ENCODE measurements around the gene BPHL.

Gene BPHL

DNA sequence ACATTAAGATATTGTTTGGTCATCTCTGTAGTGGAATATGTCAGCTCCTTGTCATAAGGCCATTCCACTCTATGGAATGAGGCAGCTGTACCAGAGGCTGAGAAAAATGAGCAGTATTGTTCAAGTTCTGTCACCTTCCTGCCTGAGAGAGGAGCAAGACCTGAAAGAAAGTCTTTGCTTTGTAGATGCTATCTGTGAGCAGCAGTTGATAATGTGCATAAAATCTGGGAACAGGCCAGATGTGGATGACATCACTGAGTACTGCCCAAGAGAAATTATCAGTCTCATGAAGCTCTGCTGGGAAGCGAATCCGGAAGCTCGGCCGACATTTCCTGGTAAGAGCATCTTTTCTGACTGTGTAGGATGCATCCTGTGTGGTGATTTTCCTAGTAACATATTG lies 33.4 kb upstream of the BPHL start:
- Histone ChIP-seq H3K27ac (ENCODE audit: low read depth, low read length) (no peak overlapping the region), H3K9ac (ENCODE audit: low read length in 5 of 5) (no peak overlapping the region), H3K9me3 (ENCODE audit: control insufficient read depth in 5 of 5, low read length in 5 of 5) (no peaks in the 10 kb centered on the region), H3K4me1 (ENCODE audit: control insufficient read depth in 5 of 5, insufficient read depth in 5 of 5, low read length in 5 of 5) (peaks cover 0 to 10% (median 2%) of the 10 kb centered on the region in 5 donors), H3K36me3 (ENCODE audit: control insufficient read depth in 5 of 5, insufficient read depth in 5 of 5, low read length in 5 of 5) (peaks cover 41 to 86% (median 69%) of the 10 kb centered on the region in 5 donors), H3K4me3 (ENCODE audit: low read depth in 1 of 5, low read length in 5 of 5) (no peak overlapping the region), H3K27me3 (ENCODE audit: control insufficient read depth in 5 of 5, insufficient read depth in 4 of 5, low read length in 5 of 5) (no peaks in the 10 kb centered on the region)

- peaks cover 0 to 10% (median 2%) of the 10 kb centered on the region in 5 donors for H3K4me1 ChIP-seq (ENCODE audit: control insufficient read depth in 5 of 5, insufficient read depth in 5 of 5, low read length in 5 of 5)
- peaks cover 31 to 78% (median 68%) of the 10 kb centered on the region in 5 donors for H3K36me3 ChIP-seq (ENCODE audit: control insufficient read depth in 5 of 5, insufficient read depth in 5 of 5, low read length in 5 of 5)
- no peak overlapping the region for H3K9ac ChIP-seq (ENCODE audit: low read length in 5 of 5)
- H3K27ac ChIP-seq (ENCODE audit: low read depth, low read length): no peak overlapping the region
- H3K4me3 ChIP-seq (ENCODE audit: low read depth in 1 of 5, low read length in 5 of 5): no peak overlapping the region
- H3K27me3 ChIP-seq (ENCODE audit: control insufficient read depth in 5 of 5, insufficient read depth in 4 of 5, low read length in 5 of 5): no peaks in the 10 kb centered on the region
- H3K9me3 ChIP-seq (ENCODE audit: control insufficient read depth in 5 of 5, low read length in 5 of 5): no peaks in the 10 kb centered on the region
Observed at GRCh38 chr6:3086282-3086946, 32.1 kb upstream of the BPHL start.

DNA sequence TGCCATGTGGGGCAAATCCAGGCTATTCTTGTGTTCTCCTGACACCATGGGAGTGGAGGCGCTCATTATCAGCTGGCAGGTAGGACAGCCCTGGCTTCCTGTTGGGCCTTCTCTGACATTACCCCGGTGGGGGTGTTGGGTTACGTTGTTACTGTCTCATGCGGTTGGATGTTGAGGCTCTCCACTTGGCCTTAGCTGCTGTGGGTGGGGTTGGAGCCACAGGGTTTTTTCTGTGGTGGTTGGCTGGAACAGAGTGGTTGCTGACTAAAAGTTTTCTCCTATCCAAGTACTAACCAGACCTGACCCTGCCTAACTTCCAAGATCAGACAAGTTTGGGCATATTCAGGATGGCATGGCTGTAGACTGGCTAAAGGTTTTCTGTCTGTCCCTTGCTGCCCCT lies 30.1 kb upstream of the BPHL start:
- no peaks in the 10 kb centered on the region for H3K27me3 ChIP-seq (ENCODE audit: control insufficient read depth in 5 of 5, insufficient read depth in 4 of 5, low read length in 5 of 5)
- H3K36me3 ChIP-seq (ENCODE audit: control insufficient read depth in 5 of 5, insufficient read depth in 5 of 5, low read length in 5 of 5): peaks cover 23 to 62% (median 52%) of the 10 kb centered on the region in 5 donors
- no peak overlapping the region for H3K4me3 ChIP-seq (ENCODE audit: low read depth in 1 of 5, low read length in 5 of 5)
- peak overlapping the region; percentile 41 for H3K27ac ChIP-seq (ENCODE audit: low read depth, low read length)
- H3K9ac ChIP-seq (ENCODE audit: low read length in 5 of 5): no peak overlapping the region
- no peaks in the 10 kb centered on the region for H3K9me3 ChIP-seq (ENCODE audit: control insufficient read depth in 5 of 5, low read length in 5 of 5)
- H3K4me1 ChIP-seq (ENCODE audit: control insufficient read depth in 5 of 5, insufficient read depth in 5 of 5, low read length in 5 of 5): peaks cover 0 to 9% (median 2%) of the 10 kb centered on the region in 5 donors

DNA sequence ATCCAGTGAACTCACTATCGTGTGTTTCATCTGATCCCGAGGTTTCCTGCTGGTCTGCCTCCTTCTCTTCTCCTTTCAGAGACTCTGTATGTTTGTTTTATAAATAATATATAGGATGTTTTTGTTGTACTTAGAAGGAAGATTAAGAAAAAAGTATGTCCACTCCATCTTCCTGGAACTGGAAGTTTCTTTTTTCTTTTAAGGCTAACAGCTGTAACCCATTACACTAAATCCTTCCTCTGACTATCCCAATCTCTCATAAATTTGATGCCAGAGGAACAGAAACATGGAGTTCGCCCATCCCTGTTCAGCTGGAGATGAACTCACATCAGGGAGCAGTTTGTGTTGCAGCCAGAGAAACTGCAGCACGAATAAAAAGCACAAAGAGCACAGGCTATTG lies 29.5 kb upstream of the BPHL start:
- Histone ChIP-seq H3K27me3 (ENCODE audit: control insufficient read depth in 5 of 5, insufficient read depth in 4 of 5, low read length in 5 of 5) (no peaks in the 10 kb centered on the region), H3K4me1 (ENCODE audit: control insufficient read depth in 5 of 5, insufficient read depth in 5 of 5, low read length in 5 of 5) (peaks cover 0 to 9% (median 2%) of the 10 kb centered on the region in 5 donors), H3K9ac (ENCODE audit: low read length in 5 of 5) (no peak overlapping the region), H3K4me3 (ENCODE audit: low read depth in 1 of 5, low read length in 5 of 5) (no peak overlapping the region), H3K9me3 (ENCODE audit: control insufficient read depth in 5 of 5, low read length in 5 of 5) (no peaks in the 10 kb centered on the region), H3K27ac (ENCODE audit: low read depth, low read length) (peak overlapping the region; percentile 41), H3K36me3 (ENCODE audit: control insufficient read depth in 5 of 5, insufficient read depth in 5 of 5, low read length in 5 of 5) (peaks cover 21 to 59% (median 49%) of the 10 kb centered on the region in 5 donors)

GRCh38 chr6:3090013-3090412 lies 28.5 kb upstream of the BPHL start:
- H3K9ac ChIP-seq (ENCODE audit: low read length in 5 of 5): no peak overlapping the region
- H3K27me3 ChIP-seq (ENCODE audit: control insufficient read depth in 5 of 5, insufficient read depth in 4 of 5, low read length in 5 of 5): no peaks in the 10 kb centered on the region
- H3K36me3 ChIP-seq (ENCODE audit: control insufficient read depth in 5 of 5, insufficient read depth in 5 of 5, low read length in 5 of 5): peaks cover 20 to 59% (median 48%) of the 10 kb centered on the region in 5 donors
- peaks cover 0 to 9% (median 2%) of the 10 kb centered on the region in 5 donors for H3K4me1 ChIP-seq (ENCODE audit: control insufficient read depth in 5 of 5, insufficient read depth in 5 of 5, low read length in 5 of 5)
- H3K9me3 ChIP-seq (ENCODE audit: control insufficient read depth in 5 of 5, low read length in 5 of 5): no peaks in the 10 kb centered on the region
- H3K27ac ChIP-seq (ENCODE audit: low read depth, low read length): no peak overlapping the region
- no peak overlapping the region for H3K4me3 ChIP-seq (ENCODE audit: low read depth in 1 of 5, low read length in 5 of 5)

DNA sequence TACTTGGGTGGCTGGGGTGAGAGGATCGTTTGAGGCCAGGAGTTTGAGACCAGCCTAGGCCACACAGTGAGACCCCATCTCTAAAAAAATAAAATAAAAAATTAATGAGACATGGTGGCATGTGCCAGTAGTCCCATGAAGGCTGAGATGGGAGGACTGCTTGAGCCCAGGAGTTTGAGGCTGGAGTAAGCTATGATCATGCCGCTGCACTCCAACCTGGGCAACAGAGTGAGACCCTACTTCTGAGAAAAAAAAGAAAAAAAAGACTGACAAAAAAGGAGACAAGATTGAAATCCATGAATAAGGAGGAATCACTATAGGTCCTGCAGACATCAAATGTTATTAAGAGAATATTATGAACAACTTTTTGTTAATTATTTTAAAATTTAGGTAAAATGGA lies 23.7 kb upstream of the BPHL start:
- Histone ChIP-seq H3K36me3 (ENCODE audit: control insufficient read depth in 5 of 5, insufficient read depth in 5 of 5, low read length in 5 of 5) (peaks cover 22 to 49% (median 44%) of the 10 kb centered on the region in 5 donors), H3K27me3 (ENCODE audit: control insufficient read depth in 5 of 5, insufficient read depth in 4 of 5, low read length in 5 of 5) (no peaks in the 10 kb centered on the region), H3K4me1 (ENCODE audit: control insufficient read depth in 5 of 5, insufficient read depth in 5 of 5, low read length in 5 of 5) (no peaks in the 10 kb centered on the region), H3K27ac (ENCODE audit: low read depth, low read length) (no peak overlapping the region), H3K9me3 (ENCODE audit: control insufficient read depth in 5 of 5, low read length in 5 of 5) (no peaks in the 10 kb centered on the region), H3K4me3 (ENCODE audit: low read depth in 1 of 5, low read length in 5 of 5) (no peak overlapping the region), H3K9ac (ENCODE audit: low read length in 5 of 5) (no peak overlapping the region)

- Histone ChIP-seq H3K4me3 (ENCODE audit: low read depth in 1 of 5, low read length in 5 of 5) (no peak overlapping the region), H3K27me3 (ENCODE audit: control insufficient read depth in 5 of 5, insufficient read depth in 4 of 5, low read length in 5 of 5) (no peaks in the 10 kb centered on the region), H3K4me1 (ENCODE audit: control insufficient read depth in 5 of 5, insufficient read depth in 5 of 5, low read length in 5 of 5) (peaks cover 0 to 12% (median 4%) of the 10 kb centered on the region in 5 donors), H3K27ac (ENCODE audit: low read depth, low read length) (no peak overlapping the region), H3K9ac (ENCODE audit: low read length in 5 of 5) (no peak overlapping the region), H3K9me3 (ENCODE audit: control insufficient read depth in 5 of 5, low read length in 5 of 5) (no peaks in the 10 kb centered on the region), H3K36me3 (ENCODE audit: control insufficient read depth in 5 of 5, insufficient read depth in 5 of 5, low read length in 5 of 5) (peaks cover 33 to 76% (median 56%) of the 10 kb centered on the region in 5 donors)
Observed at GRCh38 chr6:3102875-3103274, 15.6 kb upstream of the BPHL start.

GRCh38 chr6:3108746-3109414 lies 9.6 kb upstream of the BPHL start:
- Histone ChIP-seq H3K36me3 (ENCODE audit: control insufficient read depth in 5 of 5, insufficient read depth in 5 of 5, low read length in 5 of 5) (peaks cover 21 to 89% (median 72%) of the 10 kb centered on the region in 5 donors), H3K27ac (ENCODE audit: low read depth, low read length) (peak overlapping the region; percentile 51)

DNA sequence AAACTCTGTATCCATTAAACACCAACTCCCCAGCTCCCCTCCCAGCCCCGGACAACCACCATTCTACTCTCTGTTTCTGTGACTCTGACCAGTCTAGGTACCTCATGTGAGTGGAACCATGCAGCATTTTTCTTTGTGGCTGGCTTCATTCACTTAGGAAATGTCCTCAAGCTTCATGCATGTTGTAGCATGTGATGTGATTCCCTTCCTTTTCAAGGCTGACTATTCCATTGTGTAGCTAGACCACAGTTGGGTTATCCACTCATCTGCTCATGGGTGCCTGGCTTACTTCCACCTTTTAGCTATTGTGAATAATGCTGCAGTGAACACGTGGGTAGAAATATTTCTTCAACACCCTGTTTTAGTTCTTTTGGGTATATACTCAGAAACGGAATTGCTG lies 8.8 kb upstream of the BPHL start:
- Histone ChIP-seq H3K9ac (ENCODE audit: low read length in 5 of 5) (no peak overlapping the region), H3K36me3 (ENCODE audit: control insufficient read depth in 5 of 5, insufficient read depth in 5 of 5, low read length in 5 of 5) (peaks cover 14 to 88% (median 76%) of the 10 kb centered on the region in 5 donors), H3K9me3 (ENCODE audit: control insufficient read depth in 5 of 5, low read length in 5 of 5) (no peaks in the 10 kb centered on the region), H3K27me3 (ENCODE audit: control insufficient read depth in 5 of 5, insufficient read depth in 4 of 5, low read length in 5 of 5) (no peaks in the 10 kb centered on the region), H3K4me3 (ENCODE audit: low read depth in 1 of 5, low read length in 5 of 5) (no peak overlapping the region), H3K4me1 (ENCODE audit: control insufficient read depth in 5 of 5, insufficient read depth in 5 of 5, low read length in 5 of 5) (peaks cover 2 to 36% (median 22%) of the 10 kb centered on the region in 5 donors), H3K27ac (ENCODE audit: low read depth, low read length) (peak overlapping the region; percentile 51)

More at GRCh38 chr6:3108746-3109414, 9.6 kb upstream of the BPHL start:
- Histone ChIP-seq H3K4me1 (ENCODE audit: control insufficient read depth in 5 of 5, insufficient read depth in 5 of 5, low read length in 5 of 5) (peaks cover 2 to 31% (median 18%) of the 10 kb centered on the region in 5 donors), H3K9me3 (ENCODE audit: control insufficient read depth in 5 of 5, low read length in 5 of 5) (no peaks in the 10 kb centered on the region), H3K27me3 (ENCODE audit: control insufficient read depth in 5 of 5, insufficient read depth in 4 of 5, low read length in 5 of 5) (no peaks in the 10 kb centered on the region), H3K9ac (ENCODE audit: low read length in 5 of 5) (peak overlapping the region in 1 of 5 donors; percentile 25), H3K4me3 (ENCODE audit: low read depth in 1 of 5, low read length in 5 of 5) (no peak overlapping the region)

DNA sequence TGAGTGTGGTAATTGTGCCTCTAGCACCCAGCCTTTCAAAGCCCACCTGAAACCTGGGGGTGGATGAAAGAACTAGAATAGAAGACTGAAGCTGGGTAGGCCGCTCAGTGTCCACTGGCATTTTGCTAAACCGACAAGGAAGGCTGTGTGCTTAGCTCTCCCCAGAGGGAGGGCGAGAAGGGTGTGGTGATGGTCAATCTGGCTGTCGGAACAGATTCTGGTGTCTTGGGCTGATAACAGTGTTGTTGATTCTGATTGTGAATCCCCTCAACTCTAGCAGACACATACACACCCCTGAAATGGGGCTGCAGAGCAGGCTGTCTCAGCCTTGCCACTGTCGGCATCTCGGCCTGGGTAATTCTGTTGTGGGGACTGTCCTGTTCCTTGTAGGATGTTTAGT lies 4.1 kb upstream of the BPHL start:
- Histone ChIP-seq H3K9ac (ENCODE audit: low read length in 5 of 5) (no peak overlapping the region), H3K36me3 (ENCODE audit: control insufficient read depth in 5 of 5, insufficient read depth in 5 of 5, low read length in 5 of 5) (peaks cover 4 to 57% (median 42%) of the 10 kb centered on the region in 5 donors), H3K9me3 (ENCODE audit: control insufficient read depth in 5 of 5, low read length in 5 of 5) (no peaks in the 10 kb centered on the region), H3K27me3 (ENCODE audit: control insufficient read depth in 5 of 5, insufficient read depth in 4 of 5, low read length in 5 of 5) (no peaks in the 10 kb centered on the region), H3K4me3 (ENCODE audit: low read depth in 1 of 5, low read length in 5 of 5) (no peak overlapping the region), H3K27ac (ENCODE audit: low read depth, low read length) (no peak overlapping the region), H3K4me1 (ENCODE audit: control insufficient read depth in 5 of 5, insufficient read depth in 5 of 5, low read length in 5 of 5) (peaks cover 2 to 34% (median 30%) of the 10 kb centered on the region in 5 donors)
